H1 (cell line): Measurements from ENCODE around the gene EYA2. TPM values are rescaled to one million over a fixed set of nuclear protein-coding genes. Genes with fewer than 3 reads are reported as not detected.

ENCODE experiments used
- KDM4A ChIP-seq: IDR thresholded peaks from one replicate; pipeline ENCODE4 v1.7.1; 2012; ENCODE audit warnings: low read depth, mild to moderate bottlenecking, moderate library complexity, low read length, inconsistent platforms; ENCODE audit not compliant: severe bottlenecking
- polyA plus RNA-seq, 7 experiments: library from polyadenylated mRNA; depleted of rRNA in 3 of 7; stranded (reverse) in 5 of 7; unstranded in 2 of 7; fragments of >200 nt in 5 of 7; fragments of 200-250 nt in 2 of 7; gene quantifications; 1 replicate in 5 of 7; 2 replicates in 1 of 7; 4 replicates in 1 of 7; pipeline versions ENCODE4 v1.2.1 to v1.2.3, GENCODE V29; 2011 to 2013; ENCODE audit warnings: missing spikeins in 2 of 7, mixed read lengths in 2 of 7
- total RNA-seq: library from RNA; stranded (reverse); fragmentation: NEBNext Ultra II Directional; extraction: Animal tissue kit (Norgen Biotek cat#: 25700); gene quantifications from 2 replicates; pipeline ENCODE4 v1.2.1, GENCODE V29; 2021

EYA2 gene
- total and polyA plus RNA-seq, 2 of the 8 experiments (the other 6 are each of a cell fraction or from before 2014, with no cell fraction given): 1.6 to 1.7 TPM

- TF ChIP-seq KDM4A: no peak
Observed at GRCh38 chr20:46962452-46963195, 68.0 kb downstream of the EYA2 start (continued).
